ENCODE data around the gene TCEA2.

GRCh38 chr20:64021124-64021975 lies 41.6 kb upstream of the TCEA2 start:
- TF ChIP-seq, protein P1, sequence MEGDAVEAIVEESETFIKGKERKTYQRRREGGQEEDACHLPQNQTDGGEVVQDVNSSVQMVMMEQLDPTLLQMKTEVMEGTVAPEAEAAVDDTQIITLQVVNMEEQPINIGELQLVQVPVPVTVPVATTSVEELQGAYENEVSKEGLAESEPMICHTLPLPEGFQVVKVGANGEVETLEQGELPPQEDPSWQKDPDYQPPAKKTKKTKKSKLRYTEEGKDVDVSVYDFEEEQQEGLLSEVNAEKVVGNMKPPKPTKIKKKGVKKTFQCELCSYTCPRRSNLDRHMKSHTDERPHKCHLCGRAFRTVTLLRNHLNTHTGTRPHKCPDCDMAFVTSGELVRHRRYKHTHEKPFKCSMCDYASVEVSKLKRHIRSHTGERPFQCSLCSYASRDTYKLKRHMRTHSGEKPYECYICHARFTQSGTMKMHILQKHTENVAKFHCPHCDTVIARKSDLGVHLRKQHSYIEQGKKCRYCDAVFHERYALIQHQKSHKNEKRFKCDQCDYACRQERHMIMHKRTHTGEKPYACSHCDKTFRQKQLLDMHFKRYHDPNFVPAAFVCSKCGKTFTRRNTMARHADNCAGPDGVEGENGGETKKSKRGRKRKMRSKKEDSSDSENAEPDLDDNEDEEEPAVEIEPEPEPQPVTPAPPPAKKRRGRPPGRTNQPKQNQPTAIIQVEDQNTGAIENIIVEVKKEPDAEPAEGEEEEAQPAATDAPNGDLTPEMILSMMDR (IDR thresholded peaks at IDR 0.05; ENCODE audit: insufficient read depth, low read length, poor library complexity, severe bottlenecking), result no peak
- no peak for TF ChIP-seq EZH2phosphoT487 (conservative IDR thresholded peaks at IDR 0.05; ENCODE audit: low read length)
